Hypothalamus (tissue), 51 donors: ENCODE measurements around the gene SLC27A3.
A peak's percentile ranks its signal among the peaks of the same experiment; 100 is the strongest.
"Not testable (repeated sequence)": the region's sequence is repeated elsewhere in the genome, so short reads cannot be mapped to it uniquely, and the experiment has no call there.

Experiments used
- DNase-seq, 51 donors: peaks; one replicate each; lab custom pipeline; 2025; lab: John Stamatoyannopoulos, UW

Gene SLC27A3

GRCh38 chr1:153754266-153754665 lies 20.9 kb upstream of the SLC27A3 start:
- DNase-seq, result no peak

GRCh38 chr1:153760440-153760839 lies 14.8 kb upstream of the SLC27A3 start:
- no peak for DNase-seq

GRCh38 chr1:153763365-153764225 lies 11.6 kb upstream of the SLC27A3 start:
- peak in 6 of 51 donors; percentile 14 to 50 (median 31) for DNase-seq

- no peak for DNase-seq
Observed at GRCh38 chr1:153764310-153764709, 10.9 kb upstream of the SLC27A3 start.

GRCh38 chr1:153766663-153767062 lies 8.5 kb upstream of the SLC27A3 start:
- not testable (repeated sequence) for DNase-seq

- DNase-seq, result no peak
Observed at GRCh38 chr1:153767519-153767918, 7.7 kb upstream of the SLC27A3 start.

- DNase-seq, result no peak
Observed at GRCh38 chr1:153768316-153769181, 6.7 kb upstream of the SLC27A3 start.

- no peak for DNase-seq
Observed at GRCh38 chr1:153769221-153769620, 6.0 kb upstream of the SLC27A3 start.

- no peak for DNase-seq
Observed at GRCh38 chr1:153770797-153771196, 4.4 kb upstream of the SLC27A3 start.

GRCh38 chr1:153771261-153771660 lies 3.9 kb upstream of the SLC27A3 start:
- peak in 1 of 51 donors; percentile 12 for DNase-seq

GRCh38 chr1:153771841-153772593 lies 3.2 kb upstream of the SLC27A3 start:
- DNase-seq, result peak in 1 of 51 donors; percentile 15

- peak in 1 of 51 donors; percentile 25 for DNase-seq
Observed at GRCh38 chr1:153773096-153773921, 1.9 kb upstream of the SLC27A3 start.

GRCh38 chr1:153774026-153774595 lies 1.1 kb upstream of the SLC27A3 start:
- peak in 2 of 51 donors; percentile 23 to 31 for DNase-seq

GRCh38 chr1:153775458-153776327 lies 486 bp downstream of the SLC27A3 start:
- DNase-seq, result peak in 18 of 51 donors; percentile 10 to 56 (median 25)

- no peak for DNase-seq
Observed at GRCh38 chr1:153776352-153776751, 1.1 kb downstream of the SLC27A3 start.

- DNase-seq, result no peak
Observed at GRCh38 chr1:153776845-153777370, 1.7 kb downstream of the SLC27A3 start.

- peak in 21 of 51 donors; percentile 9 to 73 (median 30) for DNase-seq
Observed at GRCh38 chr1:153777648-153778047, 2.4 kb downstream of the SLC27A3 start.
